MM.1S (cell line): Measurements from ENCODE around the gene TTI1.

Experiments used
- DNase-seq: peaks from one replicate; pipeline ENCODE4 v3.0.0-alpha.2; 2015
- H2AFZ ChIP-seq: fragments of 300-600 bp; sonication (generic); 2 replicates; pipeline ENCODE4 v1.6.0; 2016; ENCODE audit warnings: antibody characterized with exemption, low read length
- H3F3A ChIP-seq: fragments of 300-600 bp; sonication (generic); 2 replicates; pipeline ENCODE4 v1.6.1; 2016; ENCODE audit warnings: mild to moderate bottlenecking, antibody characterized with exemption, low read length, moderate library complexity, mixed read lengths; ENCODE audit not compliant: insufficient read depth
- H3K27ac ChIP-seq: fragments of 300-600 bp; sonication (generic); 2 replicates; pipeline ENCODE4 v1.5.1; 2016; ENCODE audit warnings: mild to moderate bottlenecking, low read length
- H3K27me3 ChIP-seq: fragments of 300-600 bp; sonication (generic); replicated peaks from 2 replicates; pipeline ENCODE4 v1.6.0; 2016; ENCODE audit warnings: low read length; ENCODE audit not compliant: insufficient read depth
- H3K36me3 ChIP-seq: fragments of 300-600 bp; sonication (generic); replicated peaks from 2 replicates; pipeline ENCODE4 v1.6.1; 2016; ENCODE audit warnings: mild to moderate bottlenecking, low read length, mixed read lengths; ENCODE audit not compliant: insufficient read depth
- H3K4me1 ChIP-seq: fragments of 300-600 bp; sonication (generic); 2 replicates; pipeline ENCODE4 v1.6.1; 2016; ENCODE audit warnings: low read length, mixed read lengths
- H3K4me2 ChIP-seq: fragments of 300-600 bp; sonication (generic); 2 replicates; pipeline ENCODE4 v1.6.0; 2016; ENCODE audit warnings: low read depth, low read length
- H3K4me3 ChIP-seq: fragments of 300-600 bp; sonication (generic); 2 replicates; pipeline ENCODE4 v1.5.1; 2016; ENCODE audit warnings: low read length, mixed read lengths
- H3K79me2 ChIP-seq: fragments of 300-600 bp; sonication (generic); 2 replicates; pipeline ENCODE4 v1.6.1; 2016; ENCODE audit warnings: mixed run types, low read length, mixed read lengths
- H3K9ac ChIP-seq: fragments of 300-600 bp; sonication (generic); 2 replicates; pipeline ENCODE4 v1.6.1; 2016; ENCODE audit warnings: low read length, mixed read lengths
- H3K9me2 ChIP-seq: fragments of 300-600 bp; sonication (generic); replicated peaks from 2 replicates; pipeline ENCODE4 v1.6.1; 2016; ENCODE audit warnings: mild to moderate bottlenecking, low read length, mixed read lengths; ENCODE audit not compliant: insufficient read depth
- H3K9me3 ChIP-seq: fragments of 300-600 bp; sonication (generic); replicated peaks from 2 replicates; pipeline ENCODE4 v1.6.1; 2016; ENCODE audit warnings: mild to moderate bottlenecking, low read length, mixed read lengths; ENCODE audit not compliant: insufficient read depth
- H4K20me1 ChIP-seq: fragments of 300-600 bp; sonication (generic); 2 replicates; pipeline ENCODE4 v1.6.1; 2016; ENCODE audit warnings: mild to moderate bottlenecking, low read length, moderate library complexity, mixed read lengths; ENCODE audit not compliant: insufficient read depth
- EZH2 ChIP-seq: fragments of 300-600 bp; sonication (generic); optimal IDR thresholded peaks from 2 replicates; pipeline ENCODE3; 2017; ENCODE audit warnings: low read depth, mild to moderate bottlenecking, antibody characterized with exemption, low read length, mixed read lengths
- EZH2phosphoT487 ChIP-seq: fragments of 300-600 bp; sonication (generic); IDR thresholded peaks from 2 replicates; pipeline ENCODE4 v1.6.1; 2018; ENCODE audit warnings: antibody characterized with exemption, low read length
- TF ChIP-seq, protein P1 (sequence below): fragments of 300-600 bp; sonication (generic); IDR thresholded peaks from 2 replicates; pipeline ENCODE4 v1.5.1; 2016; ENCODE audit warnings: antibody characterized with exemption, low read length, mixed read lengths

TTI1 gene

DNA sequence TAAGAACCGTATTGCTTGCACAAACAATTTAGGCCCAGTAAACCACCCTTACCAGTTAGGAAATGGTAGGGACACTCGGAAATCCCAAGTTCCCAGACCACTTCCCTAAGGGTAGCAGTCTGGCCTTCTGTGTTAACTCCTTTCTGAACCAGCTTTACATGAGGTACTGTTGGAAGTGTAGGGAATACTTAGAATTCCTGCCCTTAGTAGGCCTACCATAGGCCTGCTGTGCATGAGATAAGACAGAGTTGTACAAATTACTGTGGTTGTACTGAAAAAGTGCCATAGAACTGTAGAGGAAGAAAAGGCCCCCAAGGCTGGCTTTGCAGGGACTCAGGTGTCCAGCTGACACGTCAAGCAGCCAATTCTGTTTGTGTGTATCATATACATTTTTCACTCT is 11.4 kb upstream of the TTI1 start:
- Histone ChIP-seq H3F3A (0 out of 2 replicates have a peak, but pooled peaks cover 3% of the 10 kb centered on the region), H3K9me3 (no peaks in the 10 kb centered on the region), H3K4me2 (no peak overlapping the region), H3K9ac (no peak overlapping the region), H2AFZ (no peak overlapping the region), H3K27me3 (no peaks in the 10 kb centered on the region), H4K20me1 (peaks cover 2% of the 10 kb centered on the region; the same call in 1 of the 2 replicates), H3K36me3 (peaks cover 17% of the 10 kb centered on the region; the same call in 1 of the 2 replicates), H3K4me3 (no peak overlapping the region), H3K4me1 (peaks cover 2% of the 10 kb centered on the region), H3K27ac (no peak overlapping the region), H3K9me2 (no peaks in the 10 kb centered on the region), H3K79me2 (peaks cover 90% of the 10 kb centered on the region)
- DNase-seq: no peak
- no peak for TF ChIP-seq EZH2phosphoT487
- TF ChIP-seq EZH2: no peak
- TF ChIP-seq, protein P1, sequence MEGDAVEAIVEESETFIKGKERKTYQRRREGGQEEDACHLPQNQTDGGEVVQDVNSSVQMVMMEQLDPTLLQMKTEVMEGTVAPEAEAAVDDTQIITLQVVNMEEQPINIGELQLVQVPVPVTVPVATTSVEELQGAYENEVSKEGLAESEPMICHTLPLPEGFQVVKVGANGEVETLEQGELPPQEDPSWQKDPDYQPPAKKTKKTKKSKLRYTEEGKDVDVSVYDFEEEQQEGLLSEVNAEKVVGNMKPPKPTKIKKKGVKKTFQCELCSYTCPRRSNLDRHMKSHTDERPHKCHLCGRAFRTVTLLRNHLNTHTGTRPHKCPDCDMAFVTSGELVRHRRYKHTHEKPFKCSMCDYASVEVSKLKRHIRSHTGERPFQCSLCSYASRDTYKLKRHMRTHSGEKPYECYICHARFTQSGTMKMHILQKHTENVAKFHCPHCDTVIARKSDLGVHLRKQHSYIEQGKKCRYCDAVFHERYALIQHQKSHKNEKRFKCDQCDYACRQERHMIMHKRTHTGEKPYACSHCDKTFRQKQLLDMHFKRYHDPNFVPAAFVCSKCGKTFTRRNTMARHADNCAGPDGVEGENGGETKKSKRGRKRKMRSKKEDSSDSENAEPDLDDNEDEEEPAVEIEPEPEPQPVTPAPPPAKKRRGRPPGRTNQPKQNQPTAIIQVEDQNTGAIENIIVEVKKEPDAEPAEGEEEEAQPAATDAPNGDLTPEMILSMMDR: no peak

DNA sequence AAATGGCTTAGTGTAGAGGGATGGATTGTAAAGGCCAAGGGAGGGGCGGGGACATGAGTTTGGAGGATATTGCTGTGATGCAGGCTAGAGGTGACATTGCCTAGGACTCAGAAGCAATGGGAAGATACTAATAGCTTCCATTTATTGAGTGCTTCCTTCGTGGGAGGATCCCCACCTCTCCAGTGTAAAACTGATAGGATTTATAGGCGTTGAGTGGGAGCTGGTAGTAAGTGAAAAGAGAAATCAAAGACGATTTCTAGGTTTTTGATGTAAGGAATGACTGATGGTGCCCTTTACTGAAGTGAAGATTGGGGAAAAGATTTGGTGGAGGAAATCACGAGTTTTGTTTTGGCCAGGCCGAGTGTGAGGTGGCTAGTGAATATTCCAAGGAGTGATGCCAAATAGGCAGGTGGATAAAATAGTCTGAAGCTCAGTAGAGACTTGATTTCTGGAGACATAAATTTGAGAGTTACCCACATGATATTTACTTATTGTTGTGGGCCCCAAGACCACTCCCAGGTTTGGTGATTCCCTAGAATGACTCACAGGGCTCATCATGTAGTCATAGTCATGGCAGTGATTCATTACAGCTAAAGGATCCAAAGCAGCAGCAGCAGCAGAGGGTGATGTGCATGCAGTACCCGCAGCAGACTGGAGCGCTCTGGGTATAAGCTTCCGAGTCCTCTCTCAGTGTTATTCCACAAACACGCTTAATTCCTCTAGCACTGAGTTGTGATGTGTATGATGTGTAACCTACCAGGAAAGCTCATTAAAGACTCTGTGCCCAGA is 10.4 kb upstream of the TTI1 start:
- no peaks in the 10 kb centered on the region for H3K9me3 ChIP-seq
- no peak for DNase-seq
- H2AFZ ChIP-seq: no peak overlapping the region
- no peak overlapping the region for H3K4me2 ChIP-seq
- TF ChIP-seq, protein P1: no peak
- TF ChIP-seq EZH2phosphoT487: no peak
- TF ChIP-seq EZH2: no peak
- no peaks in the 10 kb centered on the region for H3K27me3 ChIP-seq
- H3K9ac ChIP-seq: no peak overlapping the region
- peaks cover 98% of the 10 kb centered on the region for H3K79me2 ChIP-seq
- H3K27ac ChIP-seq: no peak overlapping the region
- no peaks in the 10 kb centered on the region for H3K4me1 ChIP-seq
- H3K36me3 ChIP-seq: peaks cover 17% of the 10 kb centered on the region; the same call in 1 of the 2 replicates
- no peaks in the 10 kb centered on the region for H3K9me2 ChIP-seq
- H3K4me3 ChIP-seq: no peak overlapping the region
- H4K20me1 ChIP-seq: no peaks in the 10 kb centered on the region
- H3F3A ChIP-seq: no peaks in the 10 kb centered on the region

DNA sequence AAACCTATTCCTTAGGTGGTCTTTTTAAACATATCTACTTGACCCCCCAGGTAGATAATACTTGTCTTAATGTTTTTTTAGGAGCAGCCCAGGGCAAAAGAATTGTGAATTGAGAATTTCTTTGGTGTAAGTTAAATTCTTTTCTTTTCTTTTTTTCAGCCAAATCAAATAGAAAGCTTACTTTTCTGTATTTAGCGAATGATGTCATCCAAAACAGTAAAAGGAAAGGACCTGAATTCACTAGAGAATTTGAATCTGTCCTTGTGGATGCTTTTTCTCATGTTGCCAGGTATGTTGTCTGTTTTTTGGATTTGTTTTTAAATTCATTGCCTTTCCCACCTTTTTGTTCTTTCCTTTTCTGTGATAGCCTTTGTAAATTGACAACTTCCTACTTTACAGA is 7.0 kb upstream of the TTI1 start:
- Histone ChIP-seq H2AFZ (no peak overlapping the region), H3K4me2 (no peak overlapping the region), H3F3A (no peaks in the 10 kb centered on the region), H3K4me1 (peaks cover 20% of the 10 kb centered on the region), H3K9ac (no peak overlapping the region), H3K4me3 (no peak overlapping the region), H3K36me3 (peaks cover 14% of the 10 kb centered on the region; the same call in 1 of the 2 replicates), H3K9me2 (no peaks in the 10 kb centered on the region), H3K27ac (no peak overlapping the region), H3K9me3 (no peaks in the 10 kb centered on the region), H3K79me2 (peaks cover 99% of the 10 kb centered on the region), H3K27me3 (no peaks in the 10 kb centered on the region), H4K20me1 (no peaks in the 10 kb centered on the region)
- TF ChIP-seq, protein P1: no peak
- no peak for TF ChIP-seq EZH2
- no peak for TF ChIP-seq EZH2phosphoT487
- DNase-seq: no peak
